ENCODE data around the gene NINL.
"Not testable (repeated sequence)": the region's sequence is repeated elsewhere in the genome, so short reads cannot be mapped to it uniquely, and the experiment has no call there.

Gene NINL

GRCh38 chr20:25484224-25484846, 101.0 kb downstream of the NINL start:
- no peak for DNase-seq (ENCODE audit: low read depth)

GRCh38 chr20:25483431-25484132, 101.7 kb downstream of the NINL start:
- DNase-seq (ENCODE audit: low read depth) = no peak

DNA sequence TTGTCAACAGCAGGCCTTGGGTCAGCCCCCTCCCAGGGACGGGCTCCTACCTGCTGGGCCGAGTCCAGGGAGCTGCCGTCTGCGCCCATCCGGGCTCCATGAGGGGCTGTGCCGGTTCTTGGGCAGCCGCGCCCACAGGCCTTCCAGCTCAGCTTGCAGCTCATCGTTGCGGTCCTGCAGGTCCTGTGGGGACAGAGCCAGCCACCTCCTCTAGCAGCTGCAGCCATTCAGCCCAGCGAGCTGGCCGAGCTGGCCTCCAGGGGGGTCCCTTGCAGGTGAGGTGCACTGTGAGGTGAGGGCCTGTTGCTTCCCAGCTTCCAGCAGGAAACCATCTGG, 103.4 kb downstream of the NINL start:
- no peak for DNase-seq (ENCODE audit: low read depth)

GRCh38 chr20:25481235-25481917, 104.0 kb downstream of the NINL start:
- no peak for DNase-seq (ENCODE audit: low read depth)

- no peak for DNase-seq (ENCODE audit: low read depth)
Measured at GRCh38 chr20:25480797-25481196, 104.5 kb downstream of the NINL start.

GRCh38 chr20:25480156-25480555, 105.2 kb downstream of the NINL start:
- no peak for DNase-seq (ENCODE audit: low read depth)

GRCh38 chr20:25479638-25480037, 105.7 kb downstream of the NINL start:
- no peak for DNase-seq (ENCODE audit: low read depth)

DNA sequence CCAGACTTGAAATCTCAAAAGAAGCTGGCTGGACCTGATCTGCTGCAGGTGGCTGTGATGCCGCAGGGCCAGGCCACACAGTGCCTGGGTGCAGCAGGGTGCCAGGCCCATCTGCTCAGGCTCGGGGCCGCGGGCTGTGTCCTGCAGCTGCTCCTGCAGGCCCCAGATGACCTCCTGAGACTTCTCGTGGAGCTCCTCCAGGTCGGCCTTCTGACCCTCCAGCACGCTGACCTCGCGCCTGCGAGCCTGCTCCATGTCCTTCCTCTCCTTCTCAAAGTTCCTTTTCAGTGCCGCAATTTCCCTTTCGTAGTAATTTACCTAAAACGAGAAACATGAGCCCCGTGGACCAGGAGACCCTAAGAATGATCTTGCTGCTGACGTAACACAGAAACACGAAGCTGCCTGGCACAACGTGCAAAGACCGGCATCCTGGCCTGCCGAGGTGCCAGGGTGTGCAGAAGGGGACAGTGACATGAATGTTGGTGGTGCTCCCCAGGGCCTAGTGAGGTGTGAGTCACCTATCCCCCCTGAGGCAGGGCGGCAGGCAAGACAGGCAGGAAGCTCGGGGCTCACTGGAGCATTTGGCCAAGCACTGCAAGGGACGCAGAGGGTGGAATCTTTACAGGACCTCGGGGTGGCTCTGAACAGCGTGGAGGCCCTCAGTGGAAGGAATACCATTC, 106.3 kb downstream of the NINL start:
- DNase-seq (ENCODE audit: low read depth) = no peak

DNA sequence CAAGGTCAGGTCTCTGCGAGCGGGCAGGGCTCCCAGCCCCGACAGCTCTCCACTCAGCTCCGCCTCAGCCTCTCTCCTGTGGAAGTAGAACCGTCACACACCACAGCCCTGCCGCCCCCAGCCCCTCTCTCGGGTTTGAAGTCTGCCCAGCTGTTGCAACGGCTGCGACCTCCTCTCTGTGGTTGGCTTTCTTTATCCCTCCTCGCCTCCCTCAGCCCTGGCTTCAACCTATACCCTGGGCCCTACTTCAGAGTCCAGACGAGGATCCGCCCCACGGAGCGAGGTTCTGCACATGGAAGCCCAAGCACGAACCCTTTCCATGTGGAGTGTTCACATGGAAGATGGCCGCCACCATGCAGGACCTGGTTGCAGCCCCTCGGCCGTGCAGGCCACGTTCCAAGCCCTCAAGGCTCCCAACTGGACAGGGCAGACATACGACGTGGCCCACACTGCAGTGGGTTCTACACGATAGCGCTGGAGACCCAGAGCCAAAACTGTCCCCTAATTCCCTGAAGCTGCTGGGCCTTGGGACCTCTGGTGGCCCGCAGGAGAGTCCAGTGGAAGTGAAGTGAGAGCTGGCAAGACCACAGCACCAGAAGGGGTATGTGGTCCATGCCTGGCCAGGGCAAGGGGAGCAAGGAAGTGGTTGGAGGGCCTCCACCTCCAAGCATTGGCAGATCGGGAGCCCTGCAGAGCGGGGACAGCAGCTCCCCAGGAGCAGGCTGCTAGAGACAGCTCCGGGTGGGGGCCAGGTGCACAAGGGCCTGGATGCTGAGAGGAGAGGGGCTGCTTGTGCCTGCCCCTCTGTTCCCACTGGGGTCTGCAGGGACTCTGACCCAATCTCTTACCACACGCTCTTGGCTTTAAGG, 108.1 kb downstream of the NINL start:
- DNase-seq (ENCODE audit: low read depth) = no peak

GRCh38 chr20:25476106-25477013, 109.0 kb downstream of the NINL start:
- no peak for DNase-seq (ENCODE audit: low read depth)

DNA sequence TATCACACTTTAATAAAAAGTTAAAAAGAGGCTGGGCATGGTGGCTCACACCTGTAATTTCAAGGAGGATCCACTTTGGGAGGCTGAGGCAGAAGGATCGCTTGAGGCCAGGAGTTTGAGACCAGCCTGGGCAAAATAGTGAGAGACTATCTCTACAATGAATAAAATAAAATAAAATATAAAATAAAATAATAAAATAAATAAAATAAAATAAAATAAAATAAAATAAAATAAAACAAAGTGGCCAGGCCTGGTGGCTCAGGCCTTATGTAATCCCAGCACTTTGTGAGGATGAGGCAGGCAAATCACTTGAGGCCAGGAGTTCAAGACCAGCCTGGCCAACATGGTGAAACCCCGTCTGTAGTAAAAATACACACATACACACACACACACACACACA, 112.0 kb downstream of the NINL start:
- DNase-seq (ENCODE audit: low read depth) = not testable (repeated sequence)

DNA sequence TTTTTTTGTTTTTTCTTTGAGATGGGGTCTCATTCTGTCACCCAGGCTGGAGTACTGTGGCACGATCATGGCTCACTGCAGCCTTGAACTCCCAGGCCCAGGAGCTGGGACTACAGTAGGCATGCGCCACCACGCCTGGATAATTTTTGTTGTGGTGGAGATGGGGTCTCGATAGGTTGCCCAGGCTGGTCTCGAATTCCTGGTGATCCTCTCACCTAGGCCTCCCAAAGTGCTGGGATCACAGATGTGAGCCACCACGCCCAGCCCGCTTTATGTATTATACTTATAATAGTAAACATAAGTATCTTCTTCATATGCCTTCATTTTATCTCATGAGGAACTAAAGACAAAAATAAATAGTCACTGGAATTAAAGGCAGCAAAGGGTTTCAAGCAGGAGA, 114.3 kb downstream of the NINL start:
- no peak for DNase-seq (ENCODE audit: low read depth)

GRCh38 chr20:25470045-25470444, 115.3 kb downstream of the NINL start:
- DNase-seq (ENCODE audit: low read depth) = no peak

DNA sequence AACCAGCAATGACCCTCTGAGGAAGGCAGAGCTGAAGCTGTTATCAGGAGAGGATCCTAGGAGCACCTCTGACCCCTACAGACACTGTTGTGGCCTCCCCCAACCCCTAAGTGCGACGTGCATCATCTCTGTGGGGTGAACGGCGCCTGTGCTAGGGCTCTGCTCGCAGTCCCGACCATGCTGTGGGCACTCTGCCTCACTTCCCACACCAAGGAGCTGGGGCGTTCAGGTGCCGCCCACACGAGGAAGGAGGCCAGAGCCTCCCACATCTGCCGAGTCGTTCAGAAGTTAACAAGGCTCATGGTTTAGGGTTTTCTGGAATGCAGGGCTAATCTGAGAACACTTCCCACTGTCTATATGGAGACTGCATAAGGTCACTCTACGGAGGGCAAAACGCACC, 115.8 kb downstream of the NINL start:
- no peak for DNase-seq (ENCODE audit: low read depth)

GRCh38 chr20:25468126-25469075, 116.9 kb downstream of the NINL start:
- no peak for DNase-seq (ENCODE audit: low read depth)

GRCh38 chr20:25467441-25467840, 117.9 kb downstream of the NINL start:
- DNase-seq (ENCODE audit: low read depth) = no peak

- no peak for DNase-seq (ENCODE audit: low read depth)
Measured at GRCh38 chr20:25466846-25467245, 118.5 kb downstream of the NINL start.

DNA sequence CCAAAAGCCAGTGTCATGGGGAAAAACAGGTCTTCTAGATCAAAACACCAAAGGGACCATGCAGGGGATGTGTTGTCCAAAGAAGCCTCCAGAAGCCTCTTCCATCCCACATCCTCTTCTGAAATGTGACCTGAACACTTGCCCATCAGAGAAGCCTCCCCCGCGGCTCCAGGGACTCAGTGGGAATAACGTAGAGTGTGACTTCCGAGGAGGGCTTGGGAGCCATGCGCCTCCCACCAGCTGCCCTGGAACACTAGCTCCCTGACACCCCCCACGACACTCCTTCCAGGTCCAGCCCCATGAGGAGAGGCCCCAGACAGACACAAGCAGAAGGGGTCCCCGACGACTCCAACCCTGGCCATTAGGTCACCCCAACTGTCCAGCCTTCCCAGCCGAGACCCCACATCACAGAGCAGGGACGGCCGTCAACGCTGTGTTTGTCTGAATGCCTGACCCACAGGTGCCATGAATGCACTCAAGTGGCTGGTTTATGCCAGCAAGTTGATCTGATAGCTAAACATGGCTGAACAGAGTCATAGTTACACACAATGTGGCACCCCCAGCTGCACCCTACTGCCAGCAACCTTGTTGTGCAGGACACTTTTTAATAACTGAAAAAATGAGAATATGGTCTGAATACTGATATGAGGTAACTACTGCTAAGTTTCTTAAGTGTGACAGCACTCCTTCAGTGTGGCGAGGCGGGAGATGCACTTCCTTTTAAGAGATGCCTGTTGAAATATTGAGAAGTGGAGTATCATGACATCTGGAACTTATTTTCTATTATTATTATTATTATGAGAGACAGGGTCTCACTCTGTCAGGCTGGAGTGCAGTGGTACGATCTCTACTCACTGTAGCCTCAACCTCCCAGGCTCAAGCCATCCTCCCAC, 119.8 kb downstream of the NINL start:
- no peak for DNase-seq (ENCODE audit: low read depth)
